Activated T-helper 1 cell treated with anti-CD3 and anti-CD28 coated beads, Interleukin-12 subunit alpha, Interleukin-12 subunit beta, Interleukin-2, Interleukin-4 antibody, amounts not matched to agents 30 ng/mL and 10 ng/mL and 1 ng/mL, durations not matched to agents 14 hours and 24 hours and 36 hours (primary cell): ENCODE results near the gene MLN. TPM values are rescaled to one million over a fixed set of nuclear protein-coding genes. Genes with fewer than 3 reads are reported as not detected.

Experiments
- DNase-seq: peaks from one replicate; pipeline ENCODE4 v3.0.0; 2021; ENCODE audit warnings: low spot score
- H3K27ac Mint-ChIP-seq: one replicate; pipeline ENCODE4 v1.8.0; 2021; ENCODE audit warnings: mild to moderate bottlenecking, mixed read lengths
- H3K27me3 Mint-ChIP-seq: one replicate; pipeline ENCODE4 v1.8.0; 2022; ENCODE audit warnings: mild to moderate bottlenecking, moderate library complexity, mixed read lengths; ENCODE audit not compliant: insufficient read depth
- H3K36me3 Mint-ChIP-seq: one replicate; pipeline ENCODE4 v1.8.0; 2021; ENCODE audit warnings: low read depth, mixed read lengths
- H3K4me1 Mint-ChIP-seq: one replicate; pipeline ENCODE4 v1.8.0; 2021; ENCODE audit warnings: low read depth, mixed read lengths
- H3K4me3 Mint-ChIP-seq: one replicate; pipeline ENCODE4 v1.8.0; 2021; ENCODE audit warnings: mild to moderate bottlenecking, moderate library complexity, mixed read lengths
- H3K9me3 Mint-ChIP-seq: one replicate; pipeline ENCODE4 v1.8.0; 2021; ENCODE audit warnings: mixed read lengths
- intact Hi-C: fragments of 100-400 bp; cut with micrococcal nuclease; formaldehyde crosslinking; loops from one replicate; pipeline ENCODE4 v1.15.1; 2024
- total RNA-seq: library from RNA; stranded (reverse); gene quantifications from 2 replicates; pipeline ENCODE4 v1.2.3, GENCODE V29; 2022

The MLN gene
- total RNA-seq, 1 donor from 2014 or later: not detected

DNA sequence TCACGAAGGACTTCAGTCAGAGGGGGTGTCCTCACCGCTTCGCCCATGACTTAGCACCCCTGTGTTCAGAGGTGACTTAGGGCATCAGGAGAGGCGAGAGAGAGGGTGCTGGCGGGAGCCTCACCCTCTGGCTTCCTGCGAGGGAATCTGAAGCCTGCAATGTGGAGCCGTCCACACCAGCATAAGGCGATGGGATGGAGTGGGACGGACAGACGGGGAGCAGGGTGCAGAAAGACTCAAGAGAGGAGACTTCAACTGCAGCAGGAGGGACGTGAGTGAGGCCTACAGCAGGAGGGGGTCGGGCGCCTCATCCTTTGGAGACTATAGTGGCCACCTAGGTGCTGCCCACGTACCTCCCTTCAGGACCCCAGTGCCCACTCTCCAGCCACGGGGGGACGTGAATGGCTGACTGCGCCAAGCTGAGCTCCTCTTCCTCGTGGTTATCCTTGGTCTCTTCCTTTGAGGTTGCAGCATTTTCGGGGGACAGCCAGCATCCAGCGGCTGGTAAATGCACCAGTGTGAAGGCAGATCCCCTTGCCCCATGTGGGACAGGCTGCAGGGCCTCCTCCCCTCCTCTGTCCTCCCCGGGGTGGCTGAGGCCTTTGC, 26.9 kb upstream of the MLN start:
- Mint-ChIP-seq H3K27ac (no peak overlapping the region), H3K4me1 (no peaks in the 10 kb centered on the region), H3K36me3 (no peaks in the 10 kb centered on the region), H3K9me3 (no peaks in the 10 kb centered on the region), H3K27me3 (peaks cover 13% of the 10 kb centered on the region), H3K4me3 (no peak overlapping the region)
- intact Hi-C loops: no loop called here
- DNase-seq: no peak

DNA sequence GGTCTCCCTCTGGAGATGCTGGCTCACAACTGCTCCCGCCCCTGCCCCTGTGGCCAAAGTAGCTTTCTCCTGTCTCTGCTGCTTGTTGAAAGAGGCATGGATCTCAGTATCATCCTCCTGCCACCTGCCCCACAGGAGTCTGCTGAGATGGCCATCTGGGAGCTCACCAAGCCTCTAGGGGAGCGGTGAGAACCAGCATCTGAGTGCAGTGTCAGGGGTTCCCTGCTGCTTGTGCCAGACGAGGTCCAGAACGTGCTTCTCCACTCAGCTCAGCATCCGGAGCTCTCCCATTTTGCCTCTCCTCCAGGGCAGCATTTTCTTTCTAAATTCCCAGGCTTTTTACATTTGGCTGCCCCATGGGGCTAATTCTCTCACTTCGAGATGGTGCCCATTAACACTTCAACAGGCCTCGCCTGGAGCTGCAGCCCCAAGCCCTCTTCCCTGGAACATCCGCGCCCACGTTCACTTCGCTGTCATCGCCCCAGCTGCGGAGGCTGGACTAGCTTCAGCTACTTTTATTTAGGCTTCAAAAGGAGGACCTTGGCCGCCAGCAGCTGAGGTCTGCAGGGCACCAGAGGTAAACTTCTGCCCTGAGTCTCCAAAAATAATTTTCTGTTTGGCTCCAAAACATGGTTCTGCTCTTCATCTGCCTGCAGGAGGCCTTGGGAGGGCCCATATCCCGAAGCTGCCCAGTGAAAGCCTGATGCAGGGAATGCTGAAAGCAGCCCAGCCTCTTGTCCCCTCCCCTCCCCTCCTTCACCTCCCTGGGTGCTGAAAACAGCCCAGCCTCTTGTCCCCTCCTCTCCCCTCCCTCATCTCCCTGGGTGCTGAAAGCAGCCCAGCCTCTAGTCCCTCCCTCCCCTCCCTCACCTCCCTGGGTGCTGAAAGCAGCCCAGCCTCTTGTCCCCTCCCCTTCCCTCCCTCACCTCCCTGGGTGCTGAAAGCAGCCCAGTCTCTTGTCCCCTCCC, 25.2 kb upstream of the MLN start:
- H3K9me3 Mint-ChIP-seq: no peaks in the 10 kb centered on the region
- intact Hi-C loops: no loop called here
- H3K4me1 Mint-ChIP-seq: no peaks in the 10 kb centered on the region

DNA sequence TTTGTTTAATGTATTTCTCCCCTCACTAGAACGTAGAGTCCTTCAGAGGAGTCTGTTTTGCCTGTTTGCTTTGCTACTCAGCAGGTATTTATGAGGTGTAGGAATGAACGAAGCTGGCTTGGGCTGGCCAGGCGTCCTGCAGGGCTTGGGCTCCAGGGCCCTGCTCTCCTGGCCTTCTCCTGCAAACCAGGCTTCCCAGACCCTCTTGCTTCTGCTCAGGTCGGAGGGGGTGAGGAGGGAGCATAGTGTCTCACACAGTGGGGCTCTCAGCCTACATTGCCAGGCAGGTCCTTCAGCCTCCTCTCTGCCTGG, 24.6 kb upstream of the MLN start:
- no peak for DNase-seq
- no peaks in the 10 kb centered on the region for H3K4me1 Mint-ChIP-seq
- H3K36me3 Mint-ChIP-seq: no peaks in the 10 kb centered on the region
- intact Hi-C loops: no loop called here
- no peak overlapping the region for H3K4me3 Mint-ChIP-seq
- no peaks in the 10 kb centered on the region for H3K9me3 Mint-ChIP-seq
- H3K27me3 Mint-ChIP-seq: peaks cover 16% of the 10 kb centered on the region
- H3K27ac Mint-ChIP-seq: no peak overlapping the region

More for the DNA sequence above, 25.2 kb upstream of the MLN start:
- Mint-ChIP-seq H3K27ac (no peak overlapping the region), H3K36me3 (no peaks in the 10 kb centered on the region), H3K27me3 (peaks cover 14% of the 10 kb centered on the region), H3K4me3 (no peak overlapping the region)
- no peak for DNase-seq

DNA sequence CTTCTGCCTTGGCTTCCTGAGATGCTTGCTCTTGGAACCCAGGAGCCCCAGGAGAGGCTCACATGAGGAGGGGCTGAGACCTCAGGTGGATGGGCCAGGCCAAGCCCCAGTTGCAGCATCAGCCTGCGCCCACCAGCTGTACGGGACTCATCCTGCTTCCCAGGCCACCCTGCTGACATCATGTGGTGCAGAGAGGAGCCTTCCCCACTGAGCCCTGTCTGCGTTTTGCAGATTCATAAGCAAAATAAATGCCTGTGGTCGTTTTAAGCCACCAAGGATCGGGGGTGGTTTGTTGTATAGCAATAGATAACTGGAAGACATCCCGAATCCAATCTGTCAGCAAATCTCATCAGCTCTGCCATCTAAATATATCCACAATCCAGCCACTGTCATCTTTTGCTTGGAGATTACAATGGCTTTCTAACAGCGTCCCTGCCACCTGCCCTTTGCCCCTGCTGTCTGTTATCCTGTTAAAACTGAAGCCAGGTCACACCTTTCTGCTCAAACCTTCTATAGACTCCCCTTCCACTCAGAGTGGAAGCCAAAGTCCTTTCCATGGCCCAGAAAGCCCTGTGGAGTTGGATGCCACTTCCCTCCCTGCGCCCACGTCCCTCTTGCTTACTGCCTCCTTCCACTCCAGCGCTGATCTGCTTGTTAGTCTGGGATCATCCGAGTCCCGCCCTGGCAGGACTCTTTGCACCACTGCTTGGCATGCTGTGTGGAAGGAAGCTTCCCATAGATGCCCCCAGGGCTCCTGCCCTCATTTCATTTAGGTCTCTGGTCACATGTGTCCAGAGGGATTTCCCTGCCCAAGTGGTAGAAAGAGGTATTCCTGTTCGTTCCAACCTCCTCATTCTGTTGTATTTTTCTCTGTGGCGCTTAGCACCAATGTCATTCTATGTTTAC, 24.0 kb upstream of the MLN start:
- intact Hi-C loops: no loop called here

DNA sequence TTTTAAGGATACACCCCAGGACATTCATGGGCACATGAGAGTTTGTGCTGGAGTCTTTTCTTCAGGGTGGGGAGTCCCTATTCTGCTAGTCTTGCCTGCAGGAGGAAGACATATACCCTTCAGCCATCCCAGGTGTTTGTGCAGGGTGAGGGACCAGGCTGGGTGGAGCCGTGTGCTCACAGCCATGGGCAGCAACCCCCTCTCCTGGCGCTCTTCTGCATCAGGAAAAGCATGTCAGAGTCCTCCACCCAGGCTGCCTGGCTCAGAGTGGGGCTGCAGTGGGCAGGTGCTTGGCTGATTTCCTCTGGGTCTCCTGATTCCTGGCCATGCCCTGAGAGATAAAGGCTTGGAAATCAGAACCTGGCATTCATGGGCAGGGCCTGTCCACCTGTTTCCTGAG, 22.7 kb upstream of the MLN start:
- Mint-ChIP-seq H3K27ac (no peak overlapping the region), H3K4me1 (no peaks in the 10 kb centered on the region), H3K36me3 (no peaks in the 10 kb centered on the region), H3K9me3 (no peaks in the 10 kb centered on the region), H3K4me3 (no peak overlapping the region), H3K27me3 (peaks cover 21% of the 10 kb centered on the region)
- intact Hi-C loops: no loop called here
- no peak for DNase-seq

More for the DNA sequence above, 24.0 kb upstream of the MLN start:
- no peak overlapping the region for H3K4me3 Mint-ChIP-seq
- peaks cover 16% of the 10 kb centered on the region for H3K27me3 Mint-ChIP-seq
- DNase-seq: no peak
- no peaks in the 10 kb centered on the region for H3K9me3 Mint-ChIP-seq
- H3K27ac Mint-ChIP-seq: no peak overlapping the region
- H3K4me1 Mint-ChIP-seq: no peaks in the 10 kb centered on the region
- no peaks in the 10 kb centered on the region for H3K36me3 Mint-ChIP-seq

DNA sequence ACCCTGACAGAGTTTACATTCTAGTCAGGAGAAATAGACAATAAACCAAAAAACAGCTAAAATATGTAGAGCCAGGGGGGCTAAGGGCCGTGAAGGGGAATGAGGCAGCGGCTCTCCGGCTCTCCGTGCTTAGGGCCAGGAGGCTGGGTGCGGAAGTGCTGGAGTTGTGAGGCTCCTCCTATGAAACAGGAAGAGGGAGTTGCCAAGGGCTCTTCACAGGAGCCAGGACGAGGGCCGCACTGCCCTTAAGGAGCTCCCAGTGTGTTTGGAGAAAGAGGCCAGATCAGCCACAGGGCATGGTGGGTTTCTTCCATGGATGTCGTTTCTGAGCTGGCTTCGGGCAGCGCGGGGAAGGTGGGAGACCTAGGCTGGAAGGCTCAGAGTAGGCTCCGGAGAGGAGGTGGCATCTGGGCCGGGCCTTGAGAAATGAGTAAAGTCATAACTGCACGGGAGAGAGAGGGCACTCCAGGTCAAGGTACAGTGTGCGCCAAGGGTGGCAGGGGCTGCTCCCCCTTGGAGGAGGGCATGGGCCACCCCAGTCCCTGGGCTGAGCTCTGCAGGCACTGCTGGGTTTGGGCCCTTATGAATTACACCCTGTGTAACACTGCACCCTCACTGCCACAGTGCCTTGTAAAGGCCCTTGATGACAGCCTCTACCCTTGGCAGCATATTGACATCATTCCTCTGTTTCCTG, 20.8 kb upstream of the MLN start:
- no peak overlapping the region for H3K27ac Mint-ChIP-seq
- intact Hi-C loops: no loop called here
- no peaks in the 10 kb centered on the region for H3K36me3 Mint-ChIP-seq
- H3K27me3 Mint-ChIP-seq: peaks cover 23% of the 10 kb centered on the region
- DNase-seq: no peak
- no peak overlapping the region for H3K4me3 Mint-ChIP-seq
- no peaks in the 10 kb centered on the region for H3K4me1 Mint-ChIP-seq
- H3K9me3 Mint-ChIP-seq: no peaks in the 10 kb centered on the region

DNA sequence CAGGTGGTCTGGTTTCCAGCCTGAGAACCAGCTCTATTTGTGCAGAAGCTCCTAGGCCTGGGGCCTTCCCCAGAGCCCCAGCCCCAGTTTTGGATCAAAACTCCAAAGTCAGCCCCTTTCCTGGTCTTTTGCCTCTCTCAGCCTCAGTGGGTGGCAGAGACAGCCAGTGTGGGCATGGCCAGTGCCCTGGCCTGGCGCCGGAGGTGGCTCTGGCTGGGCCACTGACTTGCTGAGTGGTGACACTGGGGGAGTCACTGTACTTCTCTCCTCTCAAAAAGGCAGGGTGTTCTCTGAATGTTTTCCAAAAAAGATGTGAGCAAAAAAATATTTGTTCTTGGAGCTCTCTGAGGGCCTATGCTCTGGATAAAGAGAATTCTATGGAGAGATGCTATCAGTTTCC, 20.0 kb upstream of the MLN start:
- intact Hi-C loops: no loop called here
- Mint-ChIP-seq H3K36me3 (no peaks in the 10 kb centered on the region), H3K4me1 (peaks cover 1% of the 10 kb centered on the region), H3K9me3 (no peaks in the 10 kb centered on the region), H3K27ac (no peak overlapping the region), H3K4me3 (no peak overlapping the region), H3K27me3 (peaks cover 20% of the 10 kb centered on the region)
- DNase-seq: no peak

DNA sequence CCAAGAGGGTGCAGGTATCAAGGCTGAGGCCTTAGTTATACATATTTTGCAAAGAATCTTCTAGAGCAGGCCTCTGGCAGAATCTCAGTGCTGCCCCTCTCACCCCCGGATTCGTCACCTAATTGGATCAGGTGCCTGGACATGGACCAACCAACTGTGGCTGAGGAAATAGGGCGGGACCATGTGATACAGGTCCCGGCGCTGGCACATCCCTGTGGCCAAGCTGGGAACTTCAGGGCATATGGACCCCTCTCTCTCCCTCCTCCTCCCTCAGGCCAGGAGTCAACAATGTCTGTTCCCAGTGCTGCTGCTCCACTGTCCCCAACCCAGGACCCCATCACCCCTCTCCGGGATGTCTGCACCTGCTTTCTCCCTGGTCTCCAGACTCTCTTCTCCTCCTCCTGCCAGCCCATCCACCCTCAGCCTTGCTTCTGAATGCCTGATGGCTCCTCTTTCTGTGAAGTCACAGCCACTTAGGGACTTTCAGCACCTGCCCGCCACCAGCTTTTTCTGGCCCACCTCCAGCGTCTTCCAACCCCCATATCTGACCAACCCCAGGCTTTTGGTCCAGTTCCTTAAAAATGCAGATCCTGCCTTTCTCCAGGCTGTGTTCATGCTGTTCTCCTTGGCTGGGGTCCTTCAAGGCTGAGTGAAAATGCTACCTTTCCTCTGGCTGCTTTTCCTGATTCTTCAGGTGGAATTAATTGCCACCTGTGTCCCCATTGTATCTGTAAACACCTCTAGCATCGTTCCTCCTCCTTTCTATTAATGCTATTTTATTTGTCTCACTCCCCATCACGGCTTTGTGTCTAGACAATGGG, 19.0 kb upstream of the MLN start:
- intact Hi-C loops: no loop called here
- Mint-ChIP-seq H3K9me3 (no peaks in the 10 kb centered on the region), H3K27ac (no peak overlapping the region), H3K27me3 (peaks cover 17% of the 10 kb centered on the region), H3K36me3 (no peaks in the 10 kb centered on the region), H3K4me3 (no peak overlapping the region), H3K4me1 (peaks cover 8% of the 10 kb centered on the region)
- DNase-seq: no peak

DNA sequence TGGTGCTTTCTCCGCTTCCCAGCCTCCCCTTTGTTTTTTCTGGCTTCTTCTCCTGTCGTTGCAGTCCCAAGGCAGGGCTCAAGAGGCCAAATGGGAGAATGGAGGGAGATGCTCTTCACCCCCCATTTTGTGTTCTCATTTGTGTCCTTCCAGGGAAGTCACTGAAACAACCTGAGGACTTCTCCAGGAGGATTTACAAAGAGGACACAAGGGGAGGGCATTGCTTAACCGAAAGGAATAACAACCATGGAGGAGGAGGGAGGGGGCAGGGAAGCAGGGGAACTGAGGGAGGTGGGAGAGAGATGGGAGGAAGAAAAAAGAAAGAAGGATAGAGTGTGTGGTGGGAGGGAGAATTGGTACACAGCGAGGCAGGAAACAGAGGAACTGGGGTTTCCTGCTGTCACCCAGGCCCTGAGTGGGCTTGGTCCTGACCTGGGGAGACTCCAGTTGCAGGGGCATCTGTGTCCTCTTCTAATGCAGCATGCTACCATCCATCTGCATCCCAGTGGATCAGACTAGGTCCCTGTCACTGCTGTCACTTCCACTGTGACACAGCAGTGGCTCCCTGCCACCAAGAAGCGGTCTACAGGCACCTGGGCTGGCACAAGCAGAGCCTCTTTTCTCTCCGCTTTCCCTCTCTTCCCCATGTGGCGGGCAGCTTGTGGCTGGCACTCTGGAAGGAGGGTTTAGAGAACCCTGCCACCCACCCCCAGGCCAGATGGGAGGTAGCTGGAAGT, 17.1 kb upstream of the MLN start:
- Mint-ChIP-seq H3K27me3 (peaks cover 21% of the 10 kb centered on the region), H3K36me3 (no peaks in the 10 kb centered on the region), H3K27ac (no peak overlapping the region), H3K4me1 (peaks cover 8% of the 10 kb centered on the region), H3K9me3 (no peaks in the 10 kb centered on the region), H3K4me3 (no peak overlapping the region)
- no peak for DNase-seq
- intact Hi-C loops: no loop called here

DNA sequence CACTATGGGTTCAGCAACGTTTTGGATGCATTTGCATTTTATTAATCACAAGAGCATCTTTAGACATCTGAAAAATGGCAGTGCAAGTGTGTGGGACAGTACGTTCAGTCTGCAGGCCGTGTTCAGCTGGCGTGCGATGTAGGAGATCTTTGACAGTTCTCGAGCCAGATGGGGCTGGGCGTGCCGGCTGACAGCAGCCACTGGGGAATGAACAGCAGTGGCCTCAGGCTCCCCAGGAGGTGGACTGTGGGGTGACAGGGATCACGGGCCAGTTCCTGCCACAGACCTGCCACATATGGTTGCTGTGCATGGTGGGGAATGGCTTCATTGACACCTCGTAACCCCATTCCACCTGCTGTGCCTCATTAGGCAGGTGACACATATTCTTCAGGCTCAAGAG, 16.4 kb upstream of the MLN start:
- intact Hi-C loops: no loop called here
- no peaks in the 10 kb centered on the region for H3K36me3 Mint-ChIP-seq
- DNase-seq: no peak
- no peak overlapping the region for H3K27ac Mint-ChIP-seq
- no peak overlapping the region for H3K4me3 Mint-ChIP-seq
- no peaks in the 10 kb centered on the region for H3K9me3 Mint-ChIP-seq
- H3K4me1 Mint-ChIP-seq: peaks cover 8% of the 10 kb centered on the region
- peaks cover 22% of the 10 kb centered on the region for H3K27me3 Mint-ChIP-seq

DNA sequence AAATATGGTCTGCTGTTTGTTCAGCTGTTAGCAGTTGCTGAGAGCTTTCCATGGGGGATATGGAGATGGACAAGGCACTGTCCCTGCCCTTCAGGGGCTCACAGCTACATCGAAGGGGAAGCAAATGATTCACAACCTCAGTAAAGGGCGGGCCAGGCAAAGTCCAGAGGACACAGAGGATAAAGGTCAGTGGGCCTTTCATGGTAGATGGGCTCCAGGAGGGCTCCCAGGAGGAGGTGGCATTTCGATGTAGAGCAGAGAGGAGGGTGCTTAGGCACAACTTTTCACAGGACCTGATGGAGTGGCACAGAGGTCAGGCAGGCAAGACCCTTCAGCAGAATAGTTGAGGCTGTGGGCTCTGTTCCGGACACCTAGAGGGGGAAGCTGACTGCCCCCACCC, 15.2 kb upstream of the MLN start:
- peaks cover 20% of the 10 kb centered on the region for H3K27me3 Mint-ChIP-seq
- H3K9me3 Mint-ChIP-seq: no peaks in the 10 kb centered on the region

More for the DNA sequence above, 15.2 kb upstream of the MLN start:
- intact Hi-C loops: no loop called here
- H3K36me3 Mint-ChIP-seq: no peaks in the 10 kb centered on the region
- DNase-seq: no peak
- H3K4me1 Mint-ChIP-seq: peaks cover 8% of the 10 kb centered on the region
- no peak overlapping the region for H3K4me3 Mint-ChIP-seq
- no peak overlapping the region for H3K27ac Mint-ChIP-seq
